ENCODE results near the gene TMEM267.
A peak's percentile ranks its signal among the peaks of the same experiment; 100 is the strongest.
"Not testable (repeated sequence)": the region's sequence is repeated elsewhere in the genome, so short reads cannot be mapped to it uniquely, and the experiment has no call there.

The TMEM267 gene

DNA sequence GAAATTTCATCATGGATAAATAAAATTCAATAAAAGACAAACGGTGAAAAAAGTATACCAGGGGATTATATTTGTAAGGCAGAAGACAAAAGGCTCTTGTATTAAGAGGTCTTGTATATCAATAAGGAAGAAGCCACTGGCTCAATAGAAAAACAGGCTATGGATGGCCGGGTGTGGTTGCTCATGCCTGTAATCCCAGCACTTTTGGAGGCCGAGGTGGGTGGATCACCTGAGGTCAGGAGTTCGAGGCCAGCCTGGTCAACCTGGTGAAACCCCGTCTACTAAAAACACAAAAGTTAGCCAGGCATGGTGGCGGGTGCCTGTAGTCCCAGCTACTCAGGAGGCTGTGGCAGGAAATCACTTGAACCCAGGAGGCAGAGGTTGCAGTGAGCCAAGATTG, 60.6 kb downstream of the TMEM267 start:
- not testable (repeated sequence) for H3K4me3 ChIP-seq (ENCODE audit: low read depth in 1 of 2, low read length in 2 of 2); H3K9ac ChIP-seq (ENCODE audit: low read depth in 1 of 2, low read length in 2 of 2); H3K9me3 ChIP-seq (ENCODE audit: control insufficient read depth in 1 of 2, low read length in 2 of 2); H3K27me3 ChIP-seq (ENCODE audit: control insufficient read depth in 1 of 2, insufficient read depth in 2 of 2, low read length in 2 of 2); H3K27ac ChIP-seq (ENCODE audit: low read depth, low read length); H3K36me3 ChIP-seq (ENCODE audit: control insufficient read depth in 1 of 2, insufficient read depth in 2 of 2, low read length in 2 of 2)
- peaks cover 12% of the 10 kb centered on the region in 2 donors for H3K4me1 ChIP-seq (ENCODE audit: control insufficient read depth in 1 of 2, insufficient read depth in 2 of 2, low read length in 2 of 2)

GRCh38 chr5:43422143-43422542, 61.5 kb downstream of the TMEM267 start:
- no peaks in the 10 kb centered on the region for H3K27me3 ChIP-seq (ENCODE audit: control insufficient read depth in 1 of 2, insufficient read depth in 2 of 2, low read length in 2 of 2)
- H3K36me3 ChIP-seq (ENCODE audit: control insufficient read depth in 1 of 2, insufficient read depth in 2 of 2, low read length in 2 of 2) = no peaks in the 10 kb centered on the region
- peak overlapping the region in 1 of 2 donors; percentile 16 for H3K4me3 ChIP-seq (ENCODE audit: low read depth in 1 of 2, low read length in 2 of 2)
- H3K4me1 ChIP-seq (ENCODE audit: control insufficient read depth in 1 of 2, insufficient read depth in 2 of 2, low read length in 2 of 2) = peaks cover 12 to 14% of the 10 kb centered on the region in 2 donors
- no peaks in the 10 kb centered on the region for H3K9me3 ChIP-seq (ENCODE audit: control insufficient read depth in 1 of 2, low read length in 2 of 2)
- H3K27ac ChIP-seq (ENCODE audit: low read depth, low read length) = peak overlapping the region; percentile 36
- H3K9ac ChIP-seq (ENCODE audit: low read depth in 1 of 2, low read length in 2 of 2) = no peak overlapping the region

DNA sequence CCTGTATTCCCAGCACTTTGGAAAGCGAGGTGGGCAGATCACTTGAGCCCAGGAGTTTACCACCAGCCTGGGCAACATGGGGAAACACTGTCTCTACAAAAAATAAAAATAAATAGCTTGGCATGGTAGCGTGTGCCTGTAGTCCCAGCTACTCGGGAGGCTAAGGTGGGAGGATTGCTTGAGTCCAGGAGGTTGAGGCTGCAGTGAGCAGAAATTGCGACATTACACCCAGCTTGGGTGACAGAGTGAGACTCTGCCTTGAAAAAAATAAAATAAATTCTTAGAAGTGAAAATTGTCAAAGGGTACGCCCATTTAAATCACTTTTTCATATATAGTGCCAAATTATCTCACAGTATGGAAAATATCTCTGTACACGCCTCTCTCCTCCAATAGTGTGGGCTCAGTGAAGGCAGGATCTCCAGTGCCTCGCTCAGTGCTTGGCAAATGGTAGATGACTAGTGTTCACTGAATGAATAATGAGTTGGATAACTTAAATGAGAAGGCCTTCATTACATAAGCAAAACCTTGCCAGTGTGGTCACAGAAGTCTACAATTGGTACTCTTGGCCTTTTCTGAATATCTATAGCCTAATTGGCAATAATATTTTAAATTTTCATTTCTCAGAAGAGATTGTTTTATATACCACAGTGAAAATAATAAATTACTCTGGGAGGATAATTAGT, 62.1 kb downstream of the TMEM267 start:
- Histone ChIP-seq H3K9ac (ENCODE audit: low read depth in 1 of 2, low read length in 2 of 2) (no peak overlapping the region), H3K4me3 (ENCODE audit: low read depth in 1 of 2, low read length in 2 of 2) (peak overlapping the region in 1 of 2 donors; percentile 16), H3K9me3 (ENCODE audit: control insufficient read depth in 1 of 2, low read length in 2 of 2) (no peaks in the 10 kb centered on the region), H3K27ac (ENCODE audit: low read depth, low read length) (peak overlapping the region; percentile 36), H3K27me3 (ENCODE audit: control insufficient read depth in 1 of 2, insufficient read depth in 2 of 2, low read length in 2 of 2) (no peaks in the 10 kb centered on the region), H3K4me1 (ENCODE audit: control insufficient read depth in 1 of 2, insufficient read depth in 2 of 2, low read length in 2 of 2) (peaks cover 16 to 19% of the 10 kb centered on the region in 2 donors), H3K36me3 (ENCODE audit: control insufficient read depth in 1 of 2, insufficient read depth in 2 of 2, low read length in 2 of 2) (no peaks in the 10 kb centered on the region)

GRCh38 chr5:43420241-43420640, 63.4 kb downstream of the TMEM267 start:
- Histone ChIP-seq H3K4me1 (ENCODE audit: control insufficient read depth in 1 of 2, insufficient read depth in 2 of 2, low read length in 2 of 2) (peaks cover 17 to 20% of the 10 kb centered on the region in 2 donors), H3K4me3 (ENCODE audit: low read depth in 1 of 2, low read length in 2 of 2) (no peak overlapping the region), H3K36me3 (ENCODE audit: control insufficient read depth in 1 of 2, insufficient read depth in 2 of 2, low read length in 2 of 2) (no peaks in the 10 kb centered on the region), H3K27ac (ENCODE audit: low read depth, low read length) (no peak overlapping the region), H3K9ac (ENCODE audit: low read depth in 1 of 2, low read length in 2 of 2) (no peak overlapping the region), H3K9me3 (ENCODE audit: control insufficient read depth in 1 of 2, low read length in 2 of 2) (no peaks in the 10 kb centered on the region), H3K27me3 (ENCODE audit: control insufficient read depth in 1 of 2, insufficient read depth in 2 of 2, low read length in 2 of 2) (no peaks in the 10 kb centered on the region)

GRCh38 chr5:43418561-43418960, 65.1 kb downstream of the TMEM267 start:
- Histone ChIP-seq H3K9ac (ENCODE audit: low read depth in 1 of 2, low read length in 2 of 2) (no peak overlapping the region), H3K4me3 (ENCODE audit: low read depth in 1 of 2, low read length in 2 of 2) (no peak overlapping the region), H3K9me3 (ENCODE audit: control insufficient read depth in 1 of 2, low read length in 2 of 2) (no peaks in the 10 kb centered on the region), H3K4me1 (ENCODE audit: control insufficient read depth in 1 of 2, insufficient read depth in 2 of 2, low read length in 2 of 2) (peaks cover 14 to 20% of the 10 kb centered on the region in 2 donors), H3K27me3 (ENCODE audit: control insufficient read depth in 1 of 2, insufficient read depth in 2 of 2, low read length in 2 of 2) (no peaks in the 10 kb centered on the region), H3K36me3 (ENCODE audit: control insufficient read depth in 1 of 2, insufficient read depth in 2 of 2, low read length in 2 of 2) (no peaks in the 10 kb centered on the region), H3K27ac (ENCODE audit: low read depth, low read length) (no peak overlapping the region)

DNA sequence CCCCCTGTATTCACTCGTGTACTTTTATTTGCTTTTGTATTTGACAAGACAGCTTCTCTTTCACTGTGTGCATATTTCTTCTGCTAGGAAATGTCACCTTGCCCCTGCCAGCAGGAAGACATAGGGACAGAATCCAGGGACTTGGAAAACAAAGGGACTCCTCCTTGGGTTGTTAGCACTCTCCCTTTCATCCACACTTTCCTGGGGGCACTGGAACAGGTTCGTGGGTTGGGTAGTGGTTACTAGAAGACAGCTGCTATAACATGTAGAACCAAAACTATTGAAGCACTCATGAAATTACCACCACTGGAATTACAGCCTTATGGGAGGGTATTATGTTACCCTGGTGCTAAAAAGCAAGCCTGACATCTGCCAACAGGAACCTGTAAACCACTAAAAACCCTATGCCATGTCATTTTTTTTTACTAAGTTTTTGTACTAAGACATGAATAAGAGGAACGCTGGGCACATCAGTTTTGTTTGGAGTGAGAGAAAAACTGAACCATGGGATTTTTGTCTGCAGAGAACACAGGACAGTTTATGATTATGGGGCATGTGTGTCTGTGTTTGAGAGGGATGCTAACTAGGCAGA, 66.8 kb downstream of the TMEM267 start:
- H3K27me3 ChIP-seq (ENCODE audit: control insufficient read depth in 1 of 2, insufficient read depth in 2 of 2, low read length in 2 of 2) = no peaks in the 10 kb centered on the region
- no peak overlapping the region for H3K4me3 ChIP-seq (ENCODE audit: low read depth in 1 of 2, low read length in 2 of 2)
- no peak overlapping the region for H3K9ac ChIP-seq (ENCODE audit: low read depth in 1 of 2, low read length in 2 of 2)
- no peak overlapping the region for H3K27ac ChIP-seq (ENCODE audit: low read depth, low read length)
- H3K36me3 ChIP-seq (ENCODE audit: control insufficient read depth in 1 of 2, insufficient read depth in 2 of 2, low read length in 2 of 2) = no peaks in the 10 kb centered on the region
- peaks cover 13 to 28% of the 10 kb centered on the region in 2 donors for H3K4me1 ChIP-seq (ENCODE audit: control insufficient read depth in 1 of 2, insufficient read depth in 2 of 2, low read length in 2 of 2)
- no peaks in the 10 kb centered on the region for H3K9me3 ChIP-seq (ENCODE audit: control insufficient read depth in 1 of 2, low read length in 2 of 2)

DNA sequence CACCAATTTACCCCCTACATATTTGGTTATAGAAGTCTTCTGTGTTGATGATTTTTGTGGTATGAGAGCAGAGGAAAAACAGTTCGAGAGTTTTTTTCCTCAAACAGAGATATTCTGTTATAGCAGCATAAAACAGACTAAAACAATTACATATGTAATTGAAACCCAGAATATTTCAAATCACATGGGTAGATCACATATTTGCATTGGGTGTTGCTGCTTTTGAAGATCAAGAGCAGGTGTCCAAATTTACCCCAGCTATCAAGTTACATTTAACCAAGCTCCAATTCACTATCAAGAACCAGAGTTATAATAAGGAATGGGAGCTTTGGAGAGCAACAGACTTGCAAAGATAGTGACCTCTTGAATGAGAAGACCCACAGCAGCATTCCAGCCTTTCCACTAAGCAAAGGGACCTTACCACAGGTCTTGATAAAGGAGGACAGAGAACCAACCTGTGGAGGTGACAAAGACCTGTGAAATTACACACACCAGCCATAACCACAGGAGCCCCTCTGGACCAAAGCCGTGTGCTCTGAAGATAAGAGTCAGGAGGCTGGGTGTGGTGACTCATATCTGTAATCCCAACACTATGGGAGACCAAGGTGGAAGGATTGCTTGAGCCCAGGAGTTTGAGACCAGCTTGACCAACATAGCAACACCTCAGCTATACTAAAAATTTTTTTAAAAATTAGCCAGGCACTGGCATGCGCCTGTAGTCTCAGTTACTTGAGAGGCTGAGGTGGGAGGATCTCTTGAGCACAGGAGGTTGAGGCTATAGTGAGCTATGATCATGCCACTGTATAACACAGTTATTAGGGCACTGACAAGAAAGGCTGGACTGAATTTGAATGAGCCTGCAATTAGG, 67.5 kb downstream of the TMEM267 start:
- Histone ChIP-seq H3K36me3 (ENCODE audit: control insufficient read depth in 1 of 2, insufficient read depth in 2 of 2, low read length in 2 of 2) (no peaks in the 10 kb centered on the region), H3K4me1 (ENCODE audit: control insufficient read depth in 1 of 2, insufficient read depth in 2 of 2, low read length in 2 of 2) (peaks cover 7 to 23% of the 10 kb centered on the region in 2 donors), H3K4me3 (ENCODE audit: low read depth in 1 of 2, low read length in 2 of 2) (no peak overlapping the region), H3K9ac (ENCODE audit: low read depth in 1 of 2, low read length in 2 of 2) (no peak overlapping the region), H3K27me3 (ENCODE audit: control insufficient read depth in 1 of 2, insufficient read depth in 2 of 2, low read length in 2 of 2) (no peaks in the 10 kb centered on the region), H3K9me3 (ENCODE audit: control insufficient read depth in 1 of 2, low read length in 2 of 2) (no peaks in the 10 kb centered on the region), H3K27ac (ENCODE audit: low read depth, low read length) (no peak overlapping the region)

GRCh38 chr5:43413966-43414365, 69.7 kb downstream of the TMEM267 start:
- no peaks in the 10 kb centered on the region for H3K27me3 ChIP-seq (ENCODE audit: control insufficient read depth in 1 of 2, insufficient read depth in 2 of 2, low read length in 2 of 2)
- no peaks in the 10 kb centered on the region for H3K36me3 ChIP-seq (ENCODE audit: control insufficient read depth in 1 of 2, insufficient read depth in 2 of 2, low read length in 2 of 2)
- no peak overlapping the region for H3K27ac ChIP-seq (ENCODE audit: low read depth, low read length)
- H3K9me3 ChIP-seq (ENCODE audit: control insufficient read depth in 1 of 2, low read length in 2 of 2) = no peaks in the 10 kb centered on the region
- no peak overlapping the region for H3K4me3 ChIP-seq (ENCODE audit: low read depth in 1 of 2, low read length in 2 of 2)
- no peak overlapping the region for H3K9ac ChIP-seq (ENCODE audit: low read depth in 1 of 2, low read length in 2 of 2)
- H3K4me1 ChIP-seq (ENCODE audit: control insufficient read depth in 1 of 2, insufficient read depth in 2 of 2, low read length in 2 of 2) = peaks cover 16 to 19% of the 10 kb centered on the region in 2 donors

DNA sequence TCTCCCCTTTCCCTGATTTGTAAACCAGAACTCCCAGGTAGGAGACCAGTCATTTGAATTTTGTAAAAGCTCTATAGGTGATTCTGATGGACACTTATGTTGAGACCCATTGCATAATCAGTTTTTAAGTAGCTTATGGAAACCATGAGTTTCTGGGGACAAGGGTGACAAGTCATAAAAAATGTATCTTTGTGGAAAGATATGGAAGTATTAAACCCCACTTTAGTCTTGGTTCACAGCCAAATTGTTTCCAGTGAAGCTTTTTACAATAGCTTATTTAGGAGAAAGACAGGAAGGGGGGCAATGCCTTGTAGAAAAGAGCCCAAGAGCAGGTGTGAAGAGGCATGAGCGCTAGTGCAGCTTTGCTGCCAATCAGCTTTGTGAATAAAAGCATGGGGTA, 71.0 kb downstream of the TMEM267 start:
- Histone ChIP-seq H3K36me3 (ENCODE audit: control insufficient read depth in 1 of 2, insufficient read depth in 2 of 2, low read length in 2 of 2) (no peaks in the 10 kb centered on the region), H3K27me3 (ENCODE audit: control insufficient read depth in 1 of 2, insufficient read depth in 2 of 2, low read length in 2 of 2) (no peaks in the 10 kb centered on the region), H3K4me1 (ENCODE audit: control insufficient read depth in 1 of 2, insufficient read depth in 2 of 2, low read length in 2 of 2) (peaks cover 16 to 19% of the 10 kb centered on the region in 2 donors), H3K27ac (ENCODE audit: low read depth, low read length) (peak overlapping the region; percentile 24), H3K4me3 (ENCODE audit: low read depth in 1 of 2, low read length in 2 of 2) (peak overlapping the region in 1 of 2 donors; percentile 67), H3K9me3 (ENCODE audit: control insufficient read depth in 1 of 2, low read length in 2 of 2) (no peaks in the 10 kb centered on the region), H3K9ac (ENCODE audit: low read depth in 1 of 2, low read length in 2 of 2) (peak overlapping the region in 1 of 2 donors; percentile 67)

GRCh38 chr5:43412156-43412555, 71.5 kb downstream of the TMEM267 start, which contains the start of gene CCL28:
Gene CCL28, minus strand, starts transcription at chr5:43412391. Its CDS starts 75 bp downstream, at chr5:43412316.
- Histone ChIP-seq H3K27ac (ENCODE audit: low read depth, low read length) (peak within 1 kb of the TSS; percentile 70), H3K9ac (ENCODE audit: low read depth in 1 of 2, low read length in 2 of 2) (peak within 1 kb of the TSS; percentile 49 to 67), H3K9me3 (ENCODE audit: control insufficient read depth in 1 of 2, low read length in 2 of 2) (no peaks in the 10 kb centered on the region), H3K27me3 (ENCODE audit: control insufficient read depth in 1 of 2, insufficient read depth in 2 of 2, low read length in 2 of 2) (no peaks in the 10 kb centered on the region), H3K4me1 (ENCODE audit: control insufficient read depth in 1 of 2, insufficient read depth in 2 of 2, low read length in 2 of 2) (peaks cover 16 to 17% of the 10 kb centered on the region in 2 donors), H3K4me3 (ENCODE audit: low read depth in 1 of 2, low read length in 2 of 2) (peak within 1 kb of the TSS; percentile 63 to 67), H3K36me3 (ENCODE audit: control insufficient read depth in 1 of 2, insufficient read depth in 2 of 2, low read length in 2 of 2) (no peaks in the 10 kb centered on the region)

Measured in duodenal mucosa (tissue), 2 donors.